Heart right ventricle (tissue), 16 donors: Measurements from ENCODE around the gene IFFO2. TPM values are rescaled to one million over a fixed set of nuclear protein-coding genes. Genes with fewer than 3 reads are reported as not detected.
A peak's percentile ranks its signal among the peaks of the same experiment; 100 is the strongest.

ENCODE experiments used
- ATAC-seq, 8 donors: fragments of 200-7000 bp; cut with Tn5 transposase; one replicate each; pipeline ENCODE4 v1.9.1; 2020; ENCODE audit warnings: mild to moderate bottlenecking in 8 of 8, moderate library complexity in 8 of 8, moderate number of reproducible peaks in 1 of 8
- DNase-seq, 2 donors: peaks; one replicate each; pipeline ENCODE4 v3.0.0-alpha.2; 2020
- H3K27ac ChIP-seq, 10 donors: fragments of 200-600 bp; sonication (generic) in 2 of 10; one replicate each; pipeline versions ENCODE4 v1.5.0 to v1.8.0; 2020 to 2022; ENCODE audit warnings: mild to moderate bottlenecking in 3 of 10
- H3K27me3 ChIP-seq, 7 donors: fragments of 200-600 bp; one replicate each; pipeline ENCODE4 v1.8.0; 2021 to 2022; ENCODE audit warnings: mild to moderate bottlenecking in 2 of 7
- H3K36me3 ChIP-seq, 9 donors: fragments of 200-600 bp; sonication (generic) in 1 of 9; one replicate each; pipeline versions ENCODE4 v1.5.0 to v1.8.0; 2020 to 2022; ENCODE audit warnings: mild to moderate bottlenecking in 2 of 9
- H3K4me1 ChIP-seq, 9 donors: fragments of 200-600 bp; sonication (generic) in 1 of 9; one replicate each; pipeline versions ENCODE4 v1.5.0 to v1.8.0; 2020 to 2022; ENCODE audit warnings: mild to moderate bottlenecking in 4 of 9
- H3K4me3 ChIP-seq, 10 donors: fragments of 200-600 bp; sonication (generic) in 2 of 10; one replicate each; pipeline versions ENCODE4 v1.5.0 to v1.8.0; 2020 to 2022; ENCODE audit warnings: mild to moderate bottlenecking in 7 of 10, moderate library complexity in 2 of 10
- H3K9me3 ChIP-seq, 11 donors: fragments of 200-600 bp in 10 of 11; sonication (generic) in 2 of 11; one replicate each; pipeline versions ENCODE4 v1.5.0 to v1.8.0; 2013 to 2022; ENCODE audit warnings: mild to moderate bottlenecking in 2 of 11, control low read depth in 1 of 11, moderate library complexity in 1 of 11
- WGBS, 2 donors: extraction: QIAGEN DNeasy Blood & Tissue Kit; methylation state at CpG; one replicate each; pipeline ENCODE4 v1.1.7; 2013; ENCODE audit warnings: inconsistent platforms in 1 of 2; 5-methylcytosine and 5-hydroxymethylcytosine counted together
- intact Hi-C, 10 donors: fragments of 100-400 bp; cut with DNase I; formaldehyde crosslinking; loops; one replicate each; pipeline versions ENCODE4 v1.11.1 to v1.14.2; 2022
- polyA plus RNA-seq, 2 donors: library from polyadenylated mRNA; stranded (reverse); fragments of 200-250 nt; gene quantifications; one replicate each; pipeline ENCODE4 v1.2.3, GENCODE V29; 2013
- total RNA-seq, 10 donors: library from RNA; stranded (reverse); fragmentation: NEBNext Ultra II Directional in 3 of 10; extraction: Animal tissue kit (Norgen Biotek cat#: 25700) in 3 of 10; gene quantifications; one replicate each; pipeline versions ENCODE4 v1.2.1 to v1.2.4, GENCODE V29; 2021 to 2023
- TF ChIP-seq, protein P1 (sequence below), 9 donors: fragments of 200-600 bp; sonication (generic) in 2 of 9; IDR thresholded peaks; one replicate each; pipeline versions ENCODE4 v1.5.0 to v1.8.0; 2021 to 2022; ENCODE audit warnings: antibody characterized with exemption in 9 of 9, mild to moderate bottlenecking in 5 of 9, moderate library complexity in 1 of 9
- donor health status: Arrhythmogenic right ventricular cardiomyopathy.
- donor health status: ischemic (EF 13 %, LVEDD 7.1; RV severe dilation, severe dysfunction).
- donor health status: healthy with polysubstance abuse.
- donor health status: DM: no; HTN: yes; CAD: no.
- donor health status: DM: no; HTN: no; CAD: no.
- donor health status: ischemic (EF 25% LVEDD 6.9; RV normal size, moderate dysfunction).
- donor health status: ischemic (EF 25% LVEDD 5.7; RV mildly dilated, moderate dysfunction).
- donor health status: healthy.
- donor health status: DM: yes; HTN: yes; CAD: no.
- donor health status: Ischemic cardiomyopathy.
- donor health status: ischemic (EF 35%, LVEDD 5.7; RV mildly dilated, moderate dysfunction).
- donor health status: nonischemic (EF 11% LVEDD 7.7; RV severe dilation, severe dysfunction).
- donor health status: DM: yes; HTN: yes; CAD: no.
- donor health status: PGD.
- donor health status: ischemic (EF 29% LVEDD 5.4; RV normal size, mild dysfunction).
- donor health status: nonischemic (EF 23%, LVEDD 6.1; RV moderate dilation, normal function).

IFFO2 gene
- total and polyA plus RNA-seq, 12 donors: 2.2 to 8.2 (median 4.6) TPM

GRCh38 chr1:18959591-18959990, 3.1 kb upstream of the IFFO2 start:
- intact Hi-C loops: loop anchor here in 7 of 10 donors (5.0 to 10.0 kb wide), 7 partner anchors 37 to 133 kb away; partner anchors contain the start of gene ALDH4A1 (in 2 of the 7)
- 79 to 81% methylated on average over 4 of the region's 4 CpGs for WGBS, 2 donors

GRCh38 chr1:18957532-18958300, 1.2 kb upstream of the IFFO2 start:
- H3K9me3 ChIP-seq: no peaks in the 10 kb centered on the region
- no peak for ATAC-seq
- peaks cover 0 to 39% (median 28%) of the 10 kb centered on the region in 9 donors for H3K4me1 ChIP-seq
- DNase-seq: no peak
- TF ChIP-seq, protein P1, sequence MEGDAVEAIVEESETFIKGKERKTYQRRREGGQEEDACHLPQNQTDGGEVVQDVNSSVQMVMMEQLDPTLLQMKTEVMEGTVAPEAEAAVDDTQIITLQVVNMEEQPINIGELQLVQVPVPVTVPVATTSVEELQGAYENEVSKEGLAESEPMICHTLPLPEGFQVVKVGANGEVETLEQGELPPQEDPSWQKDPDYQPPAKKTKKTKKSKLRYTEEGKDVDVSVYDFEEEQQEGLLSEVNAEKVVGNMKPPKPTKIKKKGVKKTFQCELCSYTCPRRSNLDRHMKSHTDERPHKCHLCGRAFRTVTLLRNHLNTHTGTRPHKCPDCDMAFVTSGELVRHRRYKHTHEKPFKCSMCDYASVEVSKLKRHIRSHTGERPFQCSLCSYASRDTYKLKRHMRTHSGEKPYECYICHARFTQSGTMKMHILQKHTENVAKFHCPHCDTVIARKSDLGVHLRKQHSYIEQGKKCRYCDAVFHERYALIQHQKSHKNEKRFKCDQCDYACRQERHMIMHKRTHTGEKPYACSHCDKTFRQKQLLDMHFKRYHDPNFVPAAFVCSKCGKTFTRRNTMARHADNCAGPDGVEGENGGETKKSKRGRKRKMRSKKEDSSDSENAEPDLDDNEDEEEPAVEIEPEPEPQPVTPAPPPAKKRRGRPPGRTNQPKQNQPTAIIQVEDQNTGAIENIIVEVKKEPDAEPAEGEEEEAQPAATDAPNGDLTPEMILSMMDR (IDR thresholded peaks at IDR 0.05): no peak
- intact Hi-C loops: loop anchor here in 8 of 10 donors (2.0 to 10.0 kb wide), 9 partner anchors 35 to 135 kb away; partner anchors contain the start of gene ALDH4A1 (in 2 of the 8)
- H3K27ac ChIP-seq: no peak overlapping the region
- WGBS, 2 donors: 75 to 78% methylated on average over 17 of the region's 17 CpGs
- peak overlapping the region in 5 of 10 donors; percentile 64 to 90 (median 85) for H3K4me3 ChIP-seq
- peaks cover 0 to 2% (median 0%) of the 10 kb centered on the region in 9 donors for H3K36me3 ChIP-seq
- peaks cover 0 to 26% (median 0%) of the 10 kb centered on the region in 7 donors for H3K27me3 ChIP-seq

More at GRCh38 chr1:18959591-18959990, 3.1 kb upstream of the IFFO2 start:
- H3K4me1 ChIP-seq: peaks cover 0 to 20% (median 9%) of the 10 kb centered on the region in 9 donors
- DNase-seq (no peak), ATAC-seq (no peak)
- no peak overlapping the region for H3K27ac ChIP-seq
- H3K4me3 ChIP-seq: no peak overlapping the region
- H3K27me3 ChIP-seq: peaks cover 0 to 23% (median 0%) of the 10 kb centered on the region in 7 donors
- TF ChIP-seq, protein P1 (IDR thresholded peaks at IDR 0.05): no peak
- H3K36me3 ChIP-seq: no peaks in the 10 kb centered on the region
- no peaks in the 10 kb centered on the region for H3K9me3 ChIP-seq

DNA sequence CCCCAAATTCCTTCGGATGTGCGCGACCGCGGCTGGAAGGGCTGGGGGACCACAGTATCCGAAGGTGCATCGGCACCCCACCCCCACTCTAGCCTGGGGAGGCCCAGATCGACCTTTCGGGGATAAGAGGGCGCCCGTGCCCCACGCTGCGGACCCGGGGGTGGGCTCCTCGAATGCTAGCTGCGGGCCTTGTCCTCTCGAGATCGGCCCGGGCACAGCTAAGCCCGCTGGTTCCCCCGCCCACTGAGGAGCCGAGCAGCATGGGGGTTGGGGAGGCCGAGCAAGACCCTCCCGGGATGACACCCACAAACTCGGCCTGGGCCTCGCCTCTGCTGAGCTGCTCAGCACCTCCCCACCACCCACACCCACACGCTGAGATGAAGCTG, 653 bp upstream of the IFFO2 start:
- DNase-seq: peak in 1 of 2 donors; percentile 34
- Histone ChIP-seq H3K4me3 (peak overlapping the region; percentile 64 to 90 (median 84)), H3K27me3 (peaks cover 0 to 26% (median 0%) of the 10 kb centered on the region in 7 donors), H3K27ac (peak overlapping the region in 6 of 10 donors; percentile 28 to 63 (median 49)), H3K4me1 (peaks cover 0 to 41% (median 28%) of the 10 kb centered on the region in 9 donors), H3K36me3 (peaks cover 0 to 6% (median 0%) of the 10 kb centered on the region in 9 donors), H3K9me3 (no peaks in the 10 kb centered on the region)
- 8 to 10% methylated on average over 27 of the region's 27 CpGs for WGBS, 2 donors
- intact Hi-C loops: loop anchor here in 8 of 10 donors (2.0 to 10.0 kb wide), 9 partner anchors 34 to 135 kb away; partner anchors contain the start of gene ALDH4A1 (in 2 of the 8)
- ATAC-seq: peak in 6 of 8 donors; percentile 2 to 40 (median 18)
- TF ChIP-seq, protein P1 (IDR thresholded peaks at IDR 0.05): no peak

DNA sequence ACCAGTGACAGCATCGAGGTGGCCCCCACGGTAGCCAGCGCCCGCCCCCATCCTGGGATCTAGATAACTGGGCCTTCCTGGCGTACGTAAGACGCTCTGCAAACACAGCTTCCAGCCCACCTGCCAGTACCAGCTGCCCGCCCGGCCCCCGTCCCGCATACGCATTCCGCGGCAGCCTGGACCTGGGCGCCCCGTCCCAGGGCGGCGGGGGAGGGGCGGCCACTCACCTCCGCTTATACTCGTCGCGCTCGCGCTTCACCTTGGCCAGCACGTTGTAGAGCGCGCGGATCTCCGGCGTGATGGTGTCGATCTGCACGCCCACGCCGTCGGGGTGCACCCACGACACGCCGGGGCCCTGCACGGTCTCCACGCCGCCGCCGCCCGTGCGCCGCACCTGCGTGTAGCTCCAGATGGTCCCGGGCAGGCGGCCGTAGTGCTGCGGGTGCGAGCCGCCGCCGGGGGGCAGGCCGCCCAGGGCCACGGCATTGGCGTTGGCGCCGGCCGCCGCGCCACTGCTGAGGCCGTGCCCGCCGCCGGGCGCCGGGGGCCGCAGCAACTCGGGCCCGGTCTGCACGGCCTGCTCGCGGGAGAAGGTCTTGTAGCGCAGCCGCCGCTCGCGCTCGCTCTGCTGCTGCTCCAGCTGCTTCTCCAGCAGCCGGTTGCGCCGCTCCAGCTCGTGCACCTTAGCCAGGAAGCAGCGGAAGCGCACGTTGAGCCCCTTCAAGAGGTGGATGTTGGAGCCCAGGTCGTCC, 859 bp downstream of the IFFO2 start:
- TF ChIP-seq, protein P1 (IDR thresholded peaks at IDR 0.05): peak in 4 of 9 donors; percentile 9 to 36 (median 30)
- Histone ChIP-seq H3K27me3 (peaks cover 0 to 26% (median 0%) of the 10 kb centered on the region in 7 donors), H3K4me3 (peak overlapping the region; percentile 54 to 90 (median 84)), H3K27ac (peak overlapping the region; percentile 42 to 85 (median 73)), H3K4me1 (peaks cover 7 to 57% (median 40%) of the 10 kb centered on the region in 9 donors), H3K9me3 (no peaks in the 10 kb centered on the region), H3K36me3 (peaks cover 0 to 6% (median 0%) of the 10 kb centered on the region in 9 donors)
- peak in 1 of 2 donors; percentile 40 for DNase-seq
- WGBS, 2 donors: 1% methylated on average over 65 to 90 of the region's 90 CpGs
- intact Hi-C loops: loop anchor here in 8 of 10 donors (2.0 to 10.0 kb wide), 9 partner anchors 33 to 137 kb away; partner anchors contain the start of gene ALDH4A1 (in 2 of the 8)
- peak in 1 of 8 donors; percentile 3 for ATAC-seq
